ENCODE results near the gene MAP2K3.

Gene MAP2K3

DNA sequence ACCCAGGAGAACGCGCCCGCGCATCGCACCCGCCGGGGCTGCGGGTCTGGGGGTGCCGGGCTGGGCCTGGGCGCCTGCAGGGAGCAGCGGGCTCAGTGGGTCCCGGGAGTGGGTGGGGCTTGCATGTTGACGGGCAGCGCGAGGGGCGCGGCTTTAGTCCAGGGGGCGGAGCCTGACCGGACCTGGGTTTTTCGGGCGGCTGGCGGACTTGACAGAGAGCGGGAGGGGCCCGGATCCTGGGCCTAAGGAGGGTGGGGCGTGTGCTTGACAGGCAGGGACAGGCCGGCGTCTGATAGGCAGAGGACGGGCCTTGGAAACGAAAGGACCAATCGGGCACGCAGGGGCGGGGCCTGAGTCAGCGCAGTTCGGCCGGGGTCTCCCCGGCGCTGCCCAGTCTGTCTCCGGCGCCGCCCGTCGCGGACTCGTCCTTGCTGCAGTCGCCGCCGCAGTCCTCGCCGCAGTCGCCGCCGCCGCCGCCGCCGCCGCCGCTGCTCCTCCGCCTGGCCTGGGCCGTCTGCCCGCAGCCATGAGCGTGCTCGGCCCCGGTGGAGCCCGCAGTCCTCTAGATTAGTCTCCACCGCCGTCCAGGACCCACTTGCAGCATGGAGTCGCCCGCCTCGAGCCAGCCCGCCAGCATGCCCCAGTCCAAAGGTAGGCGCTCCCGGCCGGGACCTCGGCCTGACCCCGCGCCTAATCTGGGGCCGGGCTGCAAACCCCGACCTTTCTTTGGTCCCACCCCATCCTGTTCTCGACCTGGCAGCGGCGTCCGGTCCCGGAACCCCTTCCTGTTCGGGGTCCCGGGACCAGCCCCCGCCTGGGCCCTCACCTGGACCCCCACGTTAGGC, at the start of gene MAP2K3 (continued):
- TF ChIP-seq, protein P1, sequence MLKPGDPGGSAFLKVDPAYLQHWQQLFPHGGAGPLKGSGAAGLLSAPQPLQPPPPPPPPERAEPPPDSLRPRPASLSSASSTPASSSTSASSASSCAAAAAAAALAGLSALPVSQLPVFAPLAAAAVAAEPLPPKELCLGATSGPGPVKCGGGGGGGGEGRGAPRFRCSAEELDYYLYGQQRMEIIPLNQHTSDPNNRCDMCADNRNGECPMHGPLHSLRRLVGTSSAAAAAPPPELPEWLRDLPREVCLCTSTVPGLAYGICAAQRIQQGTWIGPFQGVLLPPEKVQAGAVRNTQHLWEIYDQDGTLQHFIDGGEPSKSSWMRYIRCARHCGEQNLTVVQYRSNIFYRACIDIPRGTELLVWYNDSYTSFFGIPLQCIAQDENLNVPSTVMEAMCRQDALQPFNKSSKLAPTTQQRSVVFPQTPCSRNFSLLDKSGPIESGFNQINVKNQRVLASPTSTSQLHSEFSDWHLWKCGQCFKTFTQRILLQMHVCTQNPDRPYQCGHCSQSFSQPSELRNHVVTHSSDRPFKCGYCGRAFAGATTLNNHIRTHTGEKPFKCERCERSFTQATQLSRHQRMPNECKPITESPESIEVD (tag by site-specific recombination; IDR thresholded peaks at IDR 0.05) = no peak
- TF ChIP-seq ZNF529 (tag by site-specific recombination; IDR thresholded peaks at IDR 0.05; ENCODE audit: insufficient replicate concordance) (no peak), ZNF549 (tag by site-specific recombination; IDR thresholded peaks at IDR 0.05) (no peak), IKZF3 (tag by site-specific recombination; IDR thresholded peaks at IDR 0.05) (no peak), ZNF248 (tag by site-specific recombination; IDR thresholded peaks at IDR 0.05) (no peak), ZNF48 (tag by site-specific recombination; IDR thresholded peaks at IDR 0.05) (no peak), BCL11B (tag by site-specific recombination; IDR thresholded peaks at IDR 0.05; ENCODE audit: low read depth) (0 out of 2 replicates have a peak, but pooled peaks have one; percentile 20), ZFP37 (tag by site-specific recombination; IDR thresholded peaks at IDR 0.05) (no peak), OVOL3 (tag by site-specific recombination; IDR thresholded peaks at IDR 0.05) (no peak), ZNF391 (tag by site-specific recombination; IDR thresholded peaks at IDR 0.05; ENCODE audit: borderline replicate concordance, low read depth) (no peak), ZSCAN16 (tag by site-specific recombination; IDR thresholded peaks at IDR 0.05) (no peak), ZNF791 (tag by site-specific recombination; IDR thresholded peaks at IDR 0.05) (no peak), GFI1B (tag by site-specific recombination; IDR thresholded peaks at IDR 0.05) (no peak), FEZF1 (tag by site-specific recombination; IDR thresholded peaks at IDR 0.05) (no peak), ZNF677 (tag by site-specific recombination; IDR thresholded peaks at IDR 0.05) (no peak), ZNF157 (tag by site-specific recombination; IDR thresholded peaks at IDR 0.05) (no peak), ZNF433 (tag by site-specific recombination; IDR thresholded peaks at IDR 0.05; ENCODE audit: low read depth) (no peak), ZNF747 (tag by site-specific recombination; IDR thresholded peaks at IDR 0.05) (no peak), ZIC2 (tag by site-specific recombination; IDR thresholded peaks at IDR 0.05) (peak; percentile 45; the same call in 1 of the 2 replicates), ZNF174 (tag by site-specific recombination; IDR thresholded peaks at IDR 0.05) (no peak)
- TF ChIP-seq, protein P2, sequence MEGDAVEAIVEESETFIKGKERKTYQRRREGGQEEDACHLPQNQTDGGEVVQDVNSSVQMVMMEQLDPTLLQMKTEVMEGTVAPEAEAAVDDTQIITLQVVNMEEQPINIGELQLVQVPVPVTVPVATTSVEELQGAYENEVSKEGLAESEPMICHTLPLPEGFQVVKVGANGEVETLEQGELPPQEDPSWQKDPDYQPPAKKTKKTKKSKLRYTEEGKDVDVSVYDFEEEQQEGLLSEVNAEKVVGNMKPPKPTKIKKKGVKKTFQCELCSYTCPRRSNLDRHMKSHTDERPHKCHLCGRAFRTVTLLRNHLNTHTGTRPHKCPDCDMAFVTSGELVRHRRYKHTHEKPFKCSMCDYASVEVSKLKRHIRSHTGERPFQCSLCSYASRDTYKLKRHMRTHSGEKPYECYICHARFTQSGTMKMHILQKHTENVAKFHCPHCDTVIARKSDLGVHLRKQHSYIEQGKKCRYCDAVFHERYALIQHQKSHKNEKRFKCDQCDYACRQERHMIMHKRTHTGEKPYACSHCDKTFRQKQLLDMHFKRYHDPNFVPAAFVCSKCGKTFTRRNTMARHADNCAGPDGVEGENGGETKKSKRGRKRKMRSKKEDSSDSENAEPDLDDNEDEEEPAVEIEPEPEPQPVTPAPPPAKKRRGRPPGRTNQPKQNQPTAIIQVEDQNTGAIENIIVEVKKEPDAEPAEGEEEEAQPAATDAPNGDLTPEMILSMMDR (tag by site-specific recombination; IDR thresholded peaks at IDR 0.05) = no peak
- TF ChIP-seq, protein P3, sequence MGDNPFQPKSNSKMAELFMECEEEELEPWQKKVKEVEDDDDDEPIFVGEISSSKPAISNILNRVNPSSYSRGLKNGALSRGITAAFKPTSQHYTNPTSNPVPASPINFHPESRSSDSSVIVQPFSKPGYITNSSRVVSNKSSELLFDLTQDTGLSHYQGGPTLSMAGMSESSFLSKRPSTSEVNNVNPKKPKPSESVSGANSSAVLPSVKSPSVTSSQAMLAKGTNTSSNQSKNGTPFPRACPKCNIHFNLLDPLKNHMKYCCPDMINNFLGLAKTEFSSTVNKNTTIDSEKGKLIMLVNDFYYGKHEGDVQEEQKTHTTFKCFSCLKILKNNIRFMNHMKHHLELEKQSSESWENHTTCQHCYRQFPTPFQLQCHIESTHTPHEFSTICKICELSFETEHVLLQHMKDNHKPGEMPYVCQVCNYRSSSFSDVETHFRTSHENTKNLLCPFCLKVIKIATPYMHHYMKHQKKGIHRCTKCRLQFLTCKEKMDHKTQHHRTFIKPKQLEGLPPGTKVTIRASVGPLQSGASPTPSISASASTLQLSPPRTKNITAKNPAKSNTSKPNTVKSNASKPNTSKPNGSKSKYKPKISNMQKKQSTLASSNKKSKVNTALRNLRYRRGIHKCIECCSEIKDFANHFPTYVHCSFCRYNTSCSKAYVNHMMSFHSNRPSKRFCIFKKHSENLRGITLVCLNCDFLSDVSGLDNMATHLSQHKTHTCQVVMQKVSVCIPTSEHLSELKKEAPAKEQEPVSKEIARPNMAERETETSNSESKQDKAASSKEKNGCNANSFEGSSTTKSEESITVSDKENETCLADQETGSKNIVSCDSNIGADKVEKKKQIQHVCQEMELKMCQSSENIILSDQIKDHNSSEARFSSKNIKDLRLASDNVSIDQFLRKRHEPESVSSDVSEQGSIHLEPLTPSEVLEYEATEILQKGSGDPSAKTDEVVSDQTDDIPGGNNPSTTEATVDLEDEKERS (tag by site-specific recombination; IDR thresholded peaks at IDR 0.05) = no peak
- TF ChIP-seq, protein P4, sequence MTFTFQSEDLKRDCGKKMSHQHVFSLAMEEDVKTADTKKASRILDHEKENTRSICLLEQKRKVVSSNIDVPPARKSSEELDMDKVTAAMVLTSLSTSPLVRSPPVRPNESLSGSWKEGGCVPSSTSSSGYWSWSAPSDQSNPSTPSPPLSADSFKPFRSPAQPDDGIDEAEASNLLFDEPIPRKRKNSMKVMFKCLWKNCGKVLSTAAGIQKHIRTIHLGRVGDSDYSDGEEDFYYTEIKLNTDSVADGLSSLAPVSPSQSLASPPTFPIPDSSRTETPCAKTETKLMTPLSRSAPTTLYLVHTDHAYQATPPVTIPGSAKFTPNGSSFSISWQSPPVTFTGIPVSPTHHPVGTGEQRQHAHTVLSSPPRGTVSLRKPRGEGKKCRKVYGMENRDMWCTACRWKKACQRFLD (tag by site-specific recombination; IDR thresholded peaks at IDR 0.05) = no peak
- TF ChIP-seq, protein P5, sequence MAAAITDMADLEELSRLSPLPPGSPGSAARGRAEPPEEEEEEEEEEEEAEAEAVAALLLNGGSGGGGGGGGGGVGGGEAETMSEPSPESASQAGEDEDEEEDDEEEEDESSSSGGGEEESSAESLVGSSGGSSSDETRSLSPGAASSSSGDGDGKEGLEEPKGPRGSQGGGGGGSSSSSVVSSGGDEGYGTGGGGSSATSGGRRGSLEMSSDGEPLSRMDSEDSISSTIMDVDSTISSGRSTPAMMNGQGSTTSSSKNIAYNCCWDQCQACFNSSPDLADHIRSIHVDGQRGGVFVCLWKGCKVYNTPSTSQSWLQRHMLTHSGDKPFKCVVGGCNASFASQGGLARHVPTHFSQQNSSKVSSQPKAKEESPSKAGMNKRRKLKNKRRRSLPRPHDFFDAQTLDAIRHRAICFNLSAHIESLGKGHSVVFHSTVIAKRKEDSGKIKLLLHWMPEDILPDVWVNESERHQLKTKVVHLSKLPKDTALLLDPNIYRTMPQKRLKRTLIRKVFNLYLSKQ (tag by site-specific recombination; IDR thresholded peaks at IDR 0.05; ENCODE audit: borderline replicate concordance) = no peak
- TF ChIP-seq, protein P6, sequence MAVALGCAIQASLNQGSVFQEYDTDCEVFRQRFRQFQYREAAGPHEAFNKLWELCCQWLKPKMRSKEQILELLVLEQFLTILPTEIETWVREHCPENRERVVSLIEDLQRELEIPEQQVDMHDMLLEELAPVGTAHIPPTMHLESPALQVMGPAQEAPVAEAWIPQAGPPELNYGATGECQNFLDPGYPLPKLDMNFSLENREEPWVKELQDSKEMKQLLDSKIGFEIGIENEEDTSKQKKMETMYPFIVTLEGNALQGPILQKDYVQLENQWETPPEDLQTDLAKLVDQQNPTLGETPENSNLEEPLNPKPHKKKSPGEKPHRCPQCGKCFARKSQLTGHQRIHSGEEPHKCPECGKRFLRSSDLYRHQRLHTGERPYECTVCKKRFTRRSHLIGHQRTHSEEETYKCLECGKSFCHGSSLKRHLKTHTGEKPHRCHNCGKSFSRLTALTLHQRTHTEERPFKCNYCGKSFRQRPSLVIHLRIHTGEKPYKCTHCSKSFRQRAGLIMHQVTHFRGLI (tag by site-specific recombination; IDR thresholded peaks at IDR 0.05) = peak; percentile 76

Data from HEK293 (cell line).